Esophagus muscularis mucosa (tissue), 3 donors: Measurements from ENCODE around the gene MSI2.

Source experiments
- EP300 ChIP-seq: sonication (generic); formaldehyde crosslinking; IDR thresholded peaks from one replicate; pipeline ENCODE4 v1.6.1; 2017; ENCODE audit warnings: antibody characterized with exemption
- TF ChIP-seq, protein P1 (sequence below), 3 experiments: fragments of 200-600 bp in 2 of 3; fragments of 450-650 bp in 1 of 3; sonication (generic) in 2 of 3; IDR thresholded peaks; one replicate each; pipeline ENCODE4 v1.5.1; 2017 to 2019; ENCODE audit warnings: antibody characterized with exemption in 3 of 3, mild to moderate bottlenecking in 2 of 3, moderate library complexity in 1 of 3

DNA sequence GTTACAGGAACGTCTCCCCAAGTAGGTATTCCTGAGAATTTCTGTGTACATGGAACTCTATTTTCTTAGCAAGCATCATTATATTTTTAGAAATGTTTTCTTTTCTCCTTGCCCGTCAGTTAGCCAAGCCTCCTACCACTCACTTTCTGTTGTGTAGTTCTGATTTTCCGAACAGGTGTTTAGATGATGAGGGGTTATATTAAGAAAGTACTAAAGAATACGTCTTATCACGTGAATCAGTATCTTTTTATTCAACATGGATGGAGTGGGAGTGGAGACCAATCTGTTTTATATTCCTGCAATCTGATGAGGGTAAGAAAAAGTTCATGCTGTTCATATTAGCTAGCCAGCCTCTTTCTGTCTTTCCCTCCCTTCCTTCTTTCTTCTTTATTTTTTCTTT, 29.4 kb downstream of the MSI2 start:
- TF ChIP-seq, protein P1, sequence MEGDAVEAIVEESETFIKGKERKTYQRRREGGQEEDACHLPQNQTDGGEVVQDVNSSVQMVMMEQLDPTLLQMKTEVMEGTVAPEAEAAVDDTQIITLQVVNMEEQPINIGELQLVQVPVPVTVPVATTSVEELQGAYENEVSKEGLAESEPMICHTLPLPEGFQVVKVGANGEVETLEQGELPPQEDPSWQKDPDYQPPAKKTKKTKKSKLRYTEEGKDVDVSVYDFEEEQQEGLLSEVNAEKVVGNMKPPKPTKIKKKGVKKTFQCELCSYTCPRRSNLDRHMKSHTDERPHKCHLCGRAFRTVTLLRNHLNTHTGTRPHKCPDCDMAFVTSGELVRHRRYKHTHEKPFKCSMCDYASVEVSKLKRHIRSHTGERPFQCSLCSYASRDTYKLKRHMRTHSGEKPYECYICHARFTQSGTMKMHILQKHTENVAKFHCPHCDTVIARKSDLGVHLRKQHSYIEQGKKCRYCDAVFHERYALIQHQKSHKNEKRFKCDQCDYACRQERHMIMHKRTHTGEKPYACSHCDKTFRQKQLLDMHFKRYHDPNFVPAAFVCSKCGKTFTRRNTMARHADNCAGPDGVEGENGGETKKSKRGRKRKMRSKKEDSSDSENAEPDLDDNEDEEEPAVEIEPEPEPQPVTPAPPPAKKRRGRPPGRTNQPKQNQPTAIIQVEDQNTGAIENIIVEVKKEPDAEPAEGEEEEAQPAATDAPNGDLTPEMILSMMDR (IDR thresholded peaks at IDR 0.05) = no peak
- no peak for TF ChIP-seq EP300
